ENCODE data around the gene DMRT3.

The DMRT3 gene, protein sequence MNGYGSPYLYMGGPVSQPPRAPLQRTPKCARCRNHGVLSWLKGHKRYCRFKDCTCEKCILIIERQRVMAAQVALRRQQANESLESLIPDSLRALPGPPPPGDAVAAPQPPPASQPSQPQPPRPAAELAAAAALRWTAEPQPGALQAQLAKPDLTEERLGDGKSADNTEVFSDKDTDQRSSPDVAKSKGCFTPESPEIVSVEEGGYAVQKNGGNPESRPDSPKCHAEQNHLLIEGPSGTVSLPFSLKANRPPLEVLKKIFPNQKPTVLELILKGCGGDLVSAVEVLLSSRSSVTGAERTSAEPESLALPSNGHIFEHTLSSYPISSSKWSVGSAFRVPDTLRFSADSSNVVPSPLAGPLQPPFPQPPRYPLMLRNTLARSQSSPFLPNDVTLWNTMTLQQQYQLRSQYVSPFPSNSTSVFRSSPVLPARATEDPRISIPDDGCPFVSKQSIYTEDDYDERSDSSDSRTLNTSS

DNA sequence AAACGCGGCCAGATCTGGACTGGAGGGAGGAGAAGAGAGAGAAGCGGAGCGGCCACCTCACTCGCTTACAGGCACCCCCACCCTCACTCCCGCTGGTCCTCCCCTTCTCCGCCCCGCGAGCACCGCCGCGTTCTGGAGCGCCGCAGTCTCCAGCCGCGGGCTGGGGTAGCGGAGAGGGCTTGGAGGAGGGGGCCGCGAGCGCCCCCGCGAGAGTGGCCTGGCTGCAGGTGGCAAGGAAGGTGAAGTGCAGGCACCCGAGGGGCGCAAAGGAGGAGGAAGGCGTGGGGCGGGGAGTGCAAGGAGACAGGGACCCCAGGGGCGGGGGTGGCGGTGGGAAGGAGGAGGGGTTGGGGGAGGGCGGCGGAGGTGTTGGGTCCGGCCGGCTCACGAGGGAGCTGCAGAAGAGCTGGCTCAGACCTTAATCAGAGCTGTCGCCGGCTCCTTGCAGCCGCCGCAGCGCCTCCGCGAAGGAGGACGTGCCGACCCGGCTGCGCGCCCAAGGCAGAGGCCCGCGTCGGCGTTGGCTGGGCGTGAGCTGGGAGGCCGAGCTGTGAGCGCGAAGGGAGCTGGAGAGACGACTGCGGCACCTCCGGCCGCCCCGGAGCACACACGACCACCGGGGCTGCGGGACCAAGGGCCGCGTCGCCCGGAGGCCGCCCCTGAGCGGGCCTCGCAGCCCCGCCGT is at the start of gene DMRT3:
Gene DMRT3 (plus strand): TSS at position 398 of the 685 bp plus-strand sequence. CDS start 347 bp downstream, outside the sequence.
- no peak within 1 kb of the TSS for H3K4me3 ChIP-seq (ENCODE audit: low read depth in 1 of 2, low read length in 2 of 2)
- peaks cover 84 to 90% of the 10 kb centered on the region in 2 donors for H3K27me3 ChIP-seq (ENCODE audit: control insufficient read depth in 1 of 2, insufficient read depth in 2 of 2, low read length in 2 of 2)
- no peak within 1 kb of the TSS for H3K9ac ChIP-seq (ENCODE audit: low read length)
- H3K36me3 ChIP-seq (ENCODE audit: insufficient read depth, low read length) = no peaks in the 10 kb centered on the region
- no peak within 1 kb of the TSS for H3K27ac ChIP-seq (ENCODE audit: low read depth, low read length)
- H3K4me1 ChIP-seq (ENCODE audit: insufficient read depth, low read length) = peaks cover 13% of the 10 kb centered on the region
- peaks cover 4% of the 10 kb centered on the region for H3K9me3 ChIP-seq (ENCODE audit: low read length)

DNA sequence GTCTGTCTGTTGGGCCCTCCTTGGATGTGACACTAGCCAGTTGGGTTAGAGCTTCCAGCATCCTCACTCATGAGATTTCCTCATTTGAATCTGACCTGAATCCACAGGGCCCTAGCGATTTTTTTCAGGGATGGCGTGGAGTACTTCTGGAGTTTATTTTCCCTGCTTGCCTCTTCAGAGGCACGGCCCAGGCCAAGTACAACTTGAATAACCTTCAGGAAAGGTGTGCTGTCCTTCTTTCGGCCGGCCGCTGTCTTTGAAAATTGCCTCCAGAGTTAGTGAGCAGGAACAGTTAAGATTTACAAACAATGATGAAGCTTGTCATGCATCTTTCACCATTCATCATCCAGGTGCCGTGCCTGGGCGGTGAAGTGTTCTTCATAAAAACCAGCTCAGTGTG is 49.5 kb upstream of the DMRT3 start:
- Histone ChIP-seq H3K27me3 (ENCODE audit: control insufficient read depth in 1 of 2, insufficient read depth in 2 of 2, low read length in 2 of 2) (peaks cover 0 to 3% of the 10 kb centered on the region in 2 donors), H3K4me1 (ENCODE audit: insufficient read depth, low read length) (no peaks in the 10 kb centered on the region)

DNA sequence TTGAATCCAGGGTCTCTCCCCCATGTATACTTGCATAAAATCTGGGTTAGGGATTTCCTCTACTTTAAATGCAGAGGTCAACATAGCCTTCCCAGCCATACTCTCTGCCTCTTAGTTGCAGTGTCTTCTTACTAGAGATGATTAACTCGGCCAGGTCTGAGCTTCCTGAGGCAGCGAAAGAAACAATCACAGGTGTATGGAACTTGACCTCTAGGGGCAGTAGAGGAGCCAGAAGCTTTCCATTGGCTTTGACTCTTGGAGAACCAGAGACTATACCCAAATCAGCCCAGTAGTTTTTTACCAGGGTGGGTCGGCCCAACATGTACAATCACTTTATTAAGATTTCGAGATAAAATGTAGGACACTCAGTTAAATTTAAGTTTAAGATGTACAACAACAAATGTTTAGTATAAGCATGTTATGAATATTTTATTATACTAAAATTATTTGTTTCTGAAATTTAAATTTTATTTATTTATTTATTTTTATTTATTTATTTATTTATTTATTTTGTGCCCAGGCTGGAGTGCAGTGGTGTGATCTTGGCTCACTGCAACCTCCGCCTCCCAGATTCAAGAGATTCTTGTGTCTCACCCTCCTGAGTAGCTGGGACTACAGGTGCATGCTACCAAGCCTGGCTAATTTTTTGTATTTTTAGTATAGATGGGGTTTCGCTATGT is 48.0 kb upstream of the DMRT3 start:
- Histone ChIP-seq H3K9ac (ENCODE audit: low read length) (no peak overlapping the region), H3K4me1 (ENCODE audit: insufficient read depth, low read length) (no peaks in the 10 kb centered on the region), H3K27ac (ENCODE audit: low read depth, low read length) (no peak overlapping the region), H3K27me3 (ENCODE audit: control insufficient read depth in 1 of 2, insufficient read depth in 2 of 2, low read length in 2 of 2) (peaks cover 0 to 3% of the 10 kb centered on the region in 2 donors), H3K4me3 (ENCODE audit: low read depth in 1 of 2, low read length in 2 of 2) (no peak overlapping the region), H3K36me3 (ENCODE audit: insufficient read depth, low read length) (no peaks in the 10 kb centered on the region), H3K9me3 (ENCODE audit: low read length) (no peaks in the 10 kb centered on the region)

More for the DNA sequence above, 49.5 kb upstream of the DMRT3 start:
- no peak overlapping the region for H3K27ac ChIP-seq (ENCODE audit: low read depth, low read length)
- H3K36me3 ChIP-seq (ENCODE audit: insufficient read depth, low read length) = no peaks in the 10 kb centered on the region
- no peak overlapping the region for H3K9ac ChIP-seq (ENCODE audit: low read length)
- H3K4me3 ChIP-seq (ENCODE audit: low read depth in 1 of 2, low read length in 2 of 2) = no peak overlapping the region
- no peaks in the 10 kb centered on the region for H3K9me3 ChIP-seq (ENCODE audit: low read length)

DNA sequence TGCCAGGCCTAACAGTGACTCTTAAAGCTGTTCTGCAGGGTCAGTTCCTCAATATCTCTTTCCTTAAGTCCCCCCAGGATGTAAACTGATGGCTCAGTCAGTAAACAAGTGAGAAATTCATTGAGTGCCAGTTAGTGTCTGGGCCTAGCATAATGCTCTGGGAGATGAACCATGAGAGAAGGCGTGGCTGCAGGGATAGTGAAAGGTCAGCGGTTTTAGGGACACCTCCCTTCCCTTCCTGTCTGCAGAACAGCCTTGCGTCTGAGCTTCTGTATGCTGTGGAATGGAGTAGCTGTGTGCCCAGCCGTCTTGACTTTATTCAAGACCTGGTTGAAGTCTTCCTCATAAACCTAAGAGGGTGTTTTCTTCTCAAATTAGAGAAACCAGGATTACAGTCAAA is 46.7 kb upstream of the DMRT3 start:
- H3K9me3 ChIP-seq (ENCODE audit: low read length) = no peaks in the 10 kb centered on the region
- no peak overlapping the region for H3K9ac ChIP-seq (ENCODE audit: low read length)
- H3K4me3 ChIP-seq (ENCODE audit: low read depth in 1 of 2, low read length in 2 of 2) = no peak overlapping the region
- H3K27ac ChIP-seq (ENCODE audit: low read depth, low read length) = no peak overlapping the region
- peaks cover 0 to 3% of the 10 kb centered on the region in 2 donors for H3K27me3 ChIP-seq (ENCODE audit: control insufficient read depth in 1 of 2, insufficient read depth in 2 of 2, low read length in 2 of 2)
- H3K36me3 ChIP-seq (ENCODE audit: insufficient read depth, low read length) = no peaks in the 10 kb centered on the region
- H3K4me1 ChIP-seq (ENCODE audit: insufficient read depth, low read length) = no peaks in the 10 kb centered on the region

DNA sequence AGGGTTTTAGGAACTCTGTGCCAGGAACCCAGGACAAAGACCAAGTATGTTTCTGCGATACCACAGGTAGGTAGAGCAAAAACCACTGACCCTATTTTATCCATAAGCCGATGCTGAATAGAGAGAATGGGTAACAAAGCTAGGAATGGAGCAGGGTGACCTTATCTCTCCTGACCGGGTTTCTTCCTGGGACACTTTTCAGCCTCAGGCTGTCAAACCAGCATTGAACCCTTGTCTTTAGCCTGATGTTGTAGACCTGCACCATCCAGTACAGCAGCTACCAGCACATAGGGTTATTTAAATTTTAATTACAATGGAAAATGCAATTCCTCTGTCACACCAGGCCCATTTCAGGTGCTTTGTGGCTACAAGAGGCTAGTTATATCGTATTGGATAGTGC is 43.1 kb upstream of the DMRT3 start:
- Histone ChIP-seq H3K4me3 (ENCODE audit: low read depth in 1 of 2, low read length in 2 of 2) (no peak overlapping the region), H3K27ac (ENCODE audit: low read depth, low read length) (no peak overlapping the region), H3K9ac (ENCODE audit: low read length) (no peak overlapping the region), H3K27me3 (ENCODE audit: control insufficient read depth in 1 of 2, insufficient read depth in 2 of 2, low read length in 2 of 2) (peaks cover 11 to 14% of the 10 kb centered on the region in 2 donors), H3K36me3 (ENCODE audit: insufficient read depth, low read length) (no peaks in the 10 kb centered on the region), H3K4me1 (ENCODE audit: insufficient read depth, low read length) (no peaks in the 10 kb centered on the region), H3K9me3 (ENCODE audit: low read length) (no peaks in the 10 kb centered on the region)

DNA sequence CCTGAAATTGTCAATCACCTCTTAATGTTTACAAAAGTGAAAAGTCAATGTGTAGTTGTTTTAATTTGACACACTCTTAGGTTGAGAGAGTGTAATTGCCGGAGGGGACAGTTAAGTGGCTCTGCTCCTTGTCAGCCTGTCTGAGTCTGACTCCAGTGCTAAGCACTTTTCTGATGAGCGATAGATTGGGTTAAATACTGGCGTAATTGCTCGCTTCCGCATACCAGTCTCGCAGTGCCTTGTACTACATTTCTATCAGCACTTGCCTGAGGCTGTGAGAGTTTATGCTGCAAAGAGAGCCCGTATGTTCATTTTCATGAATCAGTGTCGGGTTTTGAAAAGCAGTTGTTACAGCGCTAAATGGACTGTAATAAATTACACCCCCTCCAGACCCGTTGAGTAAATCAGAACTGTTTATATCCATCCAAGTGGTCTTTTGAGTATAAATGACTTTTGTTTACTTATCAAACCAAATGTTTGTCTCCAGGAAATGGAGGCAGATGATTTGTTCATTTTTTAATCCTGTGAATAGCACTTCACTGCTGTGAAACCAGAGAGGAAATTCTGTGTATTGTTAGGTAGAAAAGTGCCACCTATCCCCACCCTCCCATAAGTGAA is 41.0 kb upstream of the DMRT3 start:
- Histone ChIP-seq H3K4me3 (ENCODE audit: low read depth in 1 of 2, low read length in 2 of 2) (no peak overlapping the region), H3K9ac (ENCODE audit: low read length) (no peak overlapping the region), H3K27me3 (ENCODE audit: control insufficient read depth in 1 of 2, insufficient read depth in 2 of 2, low read length in 2 of 2) (peaks cover 11 to 22% of the 10 kb centered on the region in 2 donors), H3K9me3 (ENCODE audit: low read length) (peaks cover 8% of the 10 kb centered on the region), H3K27ac (ENCODE audit: low read depth, low read length) (no peak overlapping the region), H3K4me1 (ENCODE audit: insufficient read depth, low read length) (no peaks in the 10 kb centered on the region), H3K36me3 (ENCODE audit: insufficient read depth, low read length) (no peaks in the 10 kb centered on the region)

DNA sequence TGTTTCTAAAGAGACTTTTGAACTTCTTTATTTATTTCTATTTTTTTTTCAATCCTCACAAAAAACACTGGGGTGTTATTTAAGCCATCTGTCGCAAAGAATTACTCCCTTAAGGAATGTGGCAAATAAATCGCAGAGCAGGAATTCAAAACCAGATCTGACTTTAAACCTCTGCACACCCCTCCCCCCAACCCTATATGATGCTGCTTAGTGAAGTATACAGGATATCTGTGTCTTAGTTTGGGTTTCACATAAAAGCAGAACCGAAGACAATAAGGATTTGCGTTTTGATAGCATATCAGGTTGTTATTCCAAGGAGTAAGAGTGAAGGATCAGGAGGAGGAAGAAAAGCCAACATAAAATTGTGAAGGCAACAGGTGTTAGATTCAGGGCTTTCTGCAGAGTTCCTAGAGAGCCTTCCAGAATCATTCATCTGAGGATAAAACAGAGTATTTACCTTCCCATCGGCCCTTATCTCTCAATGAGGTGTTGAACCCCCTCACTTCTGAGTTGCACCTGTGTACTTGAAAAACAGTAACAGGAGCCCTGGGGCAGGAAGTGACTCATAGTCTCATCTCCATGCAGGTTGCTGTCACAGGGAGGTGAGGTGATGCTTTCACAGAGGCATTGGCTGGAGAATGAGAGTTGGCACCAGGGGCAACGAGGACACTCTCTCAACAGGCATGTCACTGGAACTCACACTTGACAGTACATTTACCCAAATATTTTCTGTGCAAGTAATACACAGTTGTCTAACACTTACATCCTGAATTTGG is 33.5 kb upstream of the DMRT3 start:
- Histone ChIP-seq H3K4me1 (ENCODE audit: insufficient read depth, low read length) (no peaks in the 10 kb centered on the region), H3K36me3 (ENCODE audit: insufficient read depth, low read length) (no peaks in the 10 kb centered on the region), H3K27ac (ENCODE audit: low read depth, low read length) (no peak overlapping the region), H3K9ac (ENCODE audit: low read length) (no peak overlapping the region), H3K27me3 (ENCODE audit: control insufficient read depth in 1 of 2, insufficient read depth in 2 of 2, low read length in 2 of 2) (peaks cover 0 to 11% of the 10 kb centered on the region in 2 donors), H3K9me3 (ENCODE audit: low read length) (peaks cover 8% of the 10 kb centered on the region), H3K4me3 (ENCODE audit: low read depth in 1 of 2, low read length in 2 of 2) (no peak overlapping the region)

DNA sequence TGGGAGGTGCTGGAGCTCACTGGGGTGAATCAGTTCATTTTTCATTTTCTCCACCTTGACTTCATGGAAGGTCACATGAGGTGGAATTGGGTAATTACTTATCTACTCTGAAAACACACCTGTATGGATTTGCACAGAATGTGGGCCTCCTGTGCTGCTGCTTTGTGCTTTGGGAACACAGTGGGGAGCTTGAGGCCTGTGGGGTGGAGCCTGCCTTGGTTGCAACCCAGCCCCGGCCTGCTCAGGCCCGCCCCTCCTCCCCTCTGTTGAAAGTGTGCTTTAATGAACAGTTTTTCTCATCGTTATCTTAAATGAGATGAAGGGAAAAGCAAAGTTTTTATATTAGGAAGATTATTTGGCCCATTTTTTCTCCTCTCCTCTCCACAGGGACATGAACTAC is 28.5 kb upstream of the DMRT3 start:
- Histone ChIP-seq H3K4me3 (ENCODE audit: low read depth in 1 of 2, low read length in 2 of 2) (no peak overlapping the region), H3K9ac (ENCODE audit: low read length) (no peak overlapping the region), H3K36me3 (ENCODE audit: insufficient read depth, low read length) (no peaks in the 10 kb centered on the region), H3K27ac (ENCODE audit: low read depth, low read length) (no peak overlapping the region), H3K4me1 (ENCODE audit: insufficient read depth, low read length) (no peaks in the 10 kb centered on the region), H3K9me3 (ENCODE audit: low read length) (peaks cover 5% of the 10 kb centered on the region), H3K27me3 (ENCODE audit: control insufficient read depth in 1 of 2, insufficient read depth in 2 of 2, low read length in 2 of 2) (peaks cover 0 to 6% of the 10 kb centered on the region in 2 donors)

DNA sequence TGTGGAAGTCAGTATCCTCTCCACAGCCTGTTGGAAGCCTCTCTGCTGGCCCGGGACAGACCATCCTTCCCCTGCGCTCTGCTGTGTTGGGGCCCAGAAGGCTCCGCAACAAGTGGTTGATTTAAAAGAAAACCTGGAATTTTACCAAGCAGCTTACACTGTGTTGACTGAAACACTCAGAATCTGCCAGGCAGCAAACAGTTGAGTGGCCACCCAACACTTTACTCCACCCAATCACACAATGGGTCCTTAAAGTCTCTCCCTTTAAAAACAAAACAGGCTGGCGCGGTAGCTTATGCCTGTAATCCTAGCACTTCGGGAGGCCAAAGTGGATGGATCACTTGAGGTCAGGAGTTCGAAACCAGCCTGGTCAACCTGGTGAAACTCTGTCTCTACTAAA is 28.0 kb upstream of the DMRT3 start:
- peaks cover 0 to 6% of the 10 kb centered on the region in 2 donors for H3K27me3 ChIP-seq (ENCODE audit: control insufficient read depth in 1 of 2, insufficient read depth in 2 of 2, low read length in 2 of 2)
- no peaks in the 10 kb centered on the region for H3K4me1 ChIP-seq (ENCODE audit: insufficient read depth, low read length)
- peaks cover 5% of the 10 kb centered on the region for H3K9me3 ChIP-seq (ENCODE audit: low read length)
- H3K4me3 ChIP-seq (ENCODE audit: low read depth in 1 of 2, low read length in 2 of 2) = no peak overlapping the region
- H3K36me3 ChIP-seq (ENCODE audit: insufficient read depth, low read length) = no peaks in the 10 kb centered on the region
- no peak overlapping the region for H3K9ac ChIP-seq (ENCODE audit: low read length)
- no peak overlapping the region for H3K27ac ChIP-seq (ENCODE audit: low read depth, low read length)

DNA sequence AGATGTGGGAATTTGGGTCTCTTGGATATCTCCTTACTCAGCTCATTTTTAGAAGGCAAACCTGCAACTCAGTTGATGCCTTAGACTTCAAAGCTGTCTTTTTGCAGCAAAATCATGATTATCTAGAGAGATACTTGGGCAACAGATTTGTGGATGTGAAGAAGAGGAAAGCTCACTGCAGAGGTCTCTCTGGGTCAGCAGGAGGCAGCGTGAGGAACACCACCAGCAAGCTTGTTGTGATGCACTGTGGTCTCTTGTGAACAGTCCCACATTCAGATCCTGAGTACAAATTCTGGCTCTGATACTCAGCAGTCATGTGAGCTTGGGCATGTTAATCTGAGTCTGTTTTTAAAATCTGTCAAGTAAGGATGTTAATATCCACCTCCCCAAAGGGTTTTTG is 26.3 kb upstream of the DMRT3 start:
- Histone ChIP-seq H3K4me3 (ENCODE audit: low read depth in 1 of 2, low read length in 2 of 2) (no peak overlapping the region), H3K9ac (ENCODE audit: low read length) (no peak overlapping the region), H3K27ac (ENCODE audit: low read depth, low read length) (no peak overlapping the region), H3K27me3 (ENCODE audit: control insufficient read depth in 1 of 2, insufficient read depth in 2 of 2, low read length in 2 of 2) (peaks cover 0 to 11% of the 10 kb centered on the region in 2 donors), H3K4me1 (ENCODE audit: insufficient read depth, low read length) (no peaks in the 10 kb centered on the region), H3K36me3 (ENCODE audit: insufficient read depth, low read length) (no peaks in the 10 kb centered on the region), H3K9me3 (ENCODE audit: low read length) (peaks cover 5% of the 10 kb centered on the region)

Data from muscle layer of colon (tissue), 2 donors.